OCI-LY3 (cell line): Measurements from ENCODE around the gene SLC38A11.
"Not testable (repeated sequence)": the region's sequence is repeated elsewhere in the genome, so short reads cannot be mapped to it uniquely, and the experiment has no call there.

Experiments
- H2AFZ ChIP-seq: fragments of 200-600, 300-600 bp; shearing (Covaris generic); 2 replicates; pipeline ENCODE4 v1.6.0; 2014; ENCODE audit warnings: antibody characterized with exemption, low read depth, low read length
- H3K27ac ChIP-seq: fragments of 200-600, 300-600 bp; sonication (generic); 2 replicates; pipeline ENCODE4 v1.5.1; 2014; ENCODE audit warnings: mild to moderate bottlenecking, low read length, moderate library complexity, mixed read lengths
- H3K27me3 ChIP-seq: fragments of 200-600, 300-600 bp; sonication (generic); 2 replicates; pipeline ENCODE4 v1.6.1; 2014; ENCODE audit warnings: low read depth, low read length, mixed read lengths
- H3K36me3 ChIP-seq: fragments of 200-600, 300-600 bp; sonication (generic); replicated peaks from 2 replicates; pipeline ENCODE3; 2014; ENCODE audit warnings: low read depth, low read length, mixed read lengths
- H3K4me1 ChIP-seq: fragments of 300-600, 200-600 bp; sonication (generic); 2 replicates; pipeline ENCODE4 v1.6.1; 2014; ENCODE audit warnings: low read length, mixed read lengths
- H3K4me2 ChIP-seq: fragments of 200-600, 300-600 bp; sonication (generic); 2 replicates; pipeline ENCODE4 v1.6.1; 2014; ENCODE audit warnings: low read length, mixed read lengths
- H3K4me3 ChIP-seq: fragments of 300-600, 200-600 bp; sonication (generic); 2 replicates; pipeline ENCODE4 v1.5.1; 2014; ENCODE audit warnings: antibody characterized with exemption, mild to moderate bottlenecking, low read length, moderate library complexity
- H3K79me2 ChIP-seq: fragments of 300-600, 200-600 bp; shearing (Covaris generic); 2 replicates; pipeline ENCODE4 v1.6.1; 2014; ENCODE audit warnings: mild to moderate bottlenecking, low read length, mixed read lengths
- H3K9ac ChIP-seq: fragments of 300-600, 200-600 bp; shearing (Covaris generic); 2 replicates; pipeline ENCODE4 v1.6.0; 2014; ENCODE audit warnings: mild to moderate bottlenecking, low read length, moderate library complexity
- H3K9me3 ChIP-seq: fragments of 200-600, 300-600 bp; shearing (Covaris generic); 2 replicates; pipeline ENCODE4 v1.6.1; 2014; ENCODE audit warnings: low read length, mixed read lengths; ENCODE audit not compliant: insufficient read depth
- H4K20me1 ChIP-seq: fragments of 200-600, 300-600 bp; sonication (generic); 2 replicates; pipeline ENCODE4 v1.6.1; 2016; ENCODE audit warnings: low read length, mixed read lengths; ENCODE audit not compliant: insufficient read depth
- EZH2phosphoT487 ChIP-seq: fragments of 200-600 bp; shearing (Covaris generic); IDR thresholded peaks from 2 replicates; pipeline ENCODE4 v1.6.1; 2018; ENCODE audit warnings: antibody characterized with exemption, mixed run types, low read depth
- TF ChIP-seq, protein P1 (sequence below): fragments of 200-600, 300-600 bp; sonication (generic); IDR thresholded peaks from 2 replicates; pipeline ENCODE4 v1.5.1; 2014; ENCODE audit warnings: antibody characterized with exemption, low read length, low read depth

SLC38A11 gene

GRCh38 chr2:164993287-164994016 lies 38.1 kb upstream of the SLC38A11 start:
- Histone ChIP-seq H3K9ac (peak overlapping the region; percentile 77), H3K4me1 (peaks cover 36% of the 10 kb centered on the region), H3K9me3 (no peaks in the 10 kb centered on the region), H3K27ac (peak overlapping the region; percentile 80), H2AFZ (peak overlapping the region; percentile 52), H4K20me1 (no peaks in the 10 kb centered on the region), H3K4me3 (peak overlapping the region; percentile 79), H3K27me3 (no peaks in the 10 kb centered on the region), H3K36me3 (no peaks in the 10 kb centered on the region), H3K4me2 (peak overlapping the region; percentile 60), H3K79me2 (peaks cover 44% of the 10 kb centered on the region)
- TF ChIP-seq EZH2phosphoT487: no peak
- TF ChIP-seq, protein P1, sequence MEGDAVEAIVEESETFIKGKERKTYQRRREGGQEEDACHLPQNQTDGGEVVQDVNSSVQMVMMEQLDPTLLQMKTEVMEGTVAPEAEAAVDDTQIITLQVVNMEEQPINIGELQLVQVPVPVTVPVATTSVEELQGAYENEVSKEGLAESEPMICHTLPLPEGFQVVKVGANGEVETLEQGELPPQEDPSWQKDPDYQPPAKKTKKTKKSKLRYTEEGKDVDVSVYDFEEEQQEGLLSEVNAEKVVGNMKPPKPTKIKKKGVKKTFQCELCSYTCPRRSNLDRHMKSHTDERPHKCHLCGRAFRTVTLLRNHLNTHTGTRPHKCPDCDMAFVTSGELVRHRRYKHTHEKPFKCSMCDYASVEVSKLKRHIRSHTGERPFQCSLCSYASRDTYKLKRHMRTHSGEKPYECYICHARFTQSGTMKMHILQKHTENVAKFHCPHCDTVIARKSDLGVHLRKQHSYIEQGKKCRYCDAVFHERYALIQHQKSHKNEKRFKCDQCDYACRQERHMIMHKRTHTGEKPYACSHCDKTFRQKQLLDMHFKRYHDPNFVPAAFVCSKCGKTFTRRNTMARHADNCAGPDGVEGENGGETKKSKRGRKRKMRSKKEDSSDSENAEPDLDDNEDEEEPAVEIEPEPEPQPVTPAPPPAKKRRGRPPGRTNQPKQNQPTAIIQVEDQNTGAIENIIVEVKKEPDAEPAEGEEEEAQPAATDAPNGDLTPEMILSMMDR: no peak

DNA sequence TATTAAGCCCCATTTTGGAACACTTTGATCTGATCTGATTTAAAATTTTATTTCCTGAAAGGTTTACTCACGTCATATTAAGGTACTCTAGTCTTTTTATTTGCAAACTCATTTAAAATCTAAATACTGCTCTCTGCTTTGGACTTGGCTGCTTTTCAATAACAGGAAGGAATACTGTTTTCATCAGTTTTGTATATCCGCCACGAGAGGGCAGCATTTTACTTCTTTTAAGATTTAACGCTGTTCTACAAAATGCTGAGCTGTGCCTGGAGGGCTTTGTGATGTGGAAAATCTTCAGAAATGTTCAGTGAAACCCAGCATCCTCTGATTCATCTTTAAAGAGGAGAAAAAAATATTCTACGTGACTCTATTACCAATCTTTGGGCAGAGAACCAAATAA lies 37.5 kb upstream of the SLC38A11 start:
- H4K20me1 ChIP-seq: no peaks in the 10 kb centered on the region
- H3K27me3 ChIP-seq: no peaks in the 10 kb centered on the region
- H3K9me3 ChIP-seq: no peaks in the 10 kb centered on the region
- peak overlapping the region; percentile 60 for H3K4me2 ChIP-seq
- peak overlapping the region; percentile 79 for H3K4me3 ChIP-seq
- H3K36me3 ChIP-seq: no peaks in the 10 kb centered on the region
- 0 out of 2 replicates have a peak overlapping the region, but pooled peaks have one; percentile 52 for H2AFZ ChIP-seq
- TF ChIP-seq, protein P1: peak; percentile 61
- TF ChIP-seq EZH2phosphoT487: no peak
- peaks cover 38% of the 10 kb centered on the region for H3K79me2 ChIP-seq
- H3K4me1 ChIP-seq: peaks cover 36% of the 10 kb centered on the region
- H3K27ac ChIP-seq: peak overlapping the region; percentile 80
- H3K9ac ChIP-seq: peak overlapping the region; percentile 77

GRCh38 chr2:164992093-164992454 lies 36.7 kb upstream of the SLC38A11 start:
- not testable (repeated sequence) for H3K9ac ChIP-seq, H2AFZ ChIP-seq, H4K20me1 ChIP-seq, H3K9me3 ChIP-seq, H3K27me3 ChIP-seq, H3K4me3 ChIP-seq, H3K36me3 ChIP-seq, H3K27ac ChIP-seq
- Histone ChIP-seq H3K79me2 (peaks cover 30% of the 10 kb centered on the region), H3K4me1 (peaks cover 36% of the 10 kb centered on the region), H3K4me2 (peak overlapping the region; percentile 24)

DNA sequence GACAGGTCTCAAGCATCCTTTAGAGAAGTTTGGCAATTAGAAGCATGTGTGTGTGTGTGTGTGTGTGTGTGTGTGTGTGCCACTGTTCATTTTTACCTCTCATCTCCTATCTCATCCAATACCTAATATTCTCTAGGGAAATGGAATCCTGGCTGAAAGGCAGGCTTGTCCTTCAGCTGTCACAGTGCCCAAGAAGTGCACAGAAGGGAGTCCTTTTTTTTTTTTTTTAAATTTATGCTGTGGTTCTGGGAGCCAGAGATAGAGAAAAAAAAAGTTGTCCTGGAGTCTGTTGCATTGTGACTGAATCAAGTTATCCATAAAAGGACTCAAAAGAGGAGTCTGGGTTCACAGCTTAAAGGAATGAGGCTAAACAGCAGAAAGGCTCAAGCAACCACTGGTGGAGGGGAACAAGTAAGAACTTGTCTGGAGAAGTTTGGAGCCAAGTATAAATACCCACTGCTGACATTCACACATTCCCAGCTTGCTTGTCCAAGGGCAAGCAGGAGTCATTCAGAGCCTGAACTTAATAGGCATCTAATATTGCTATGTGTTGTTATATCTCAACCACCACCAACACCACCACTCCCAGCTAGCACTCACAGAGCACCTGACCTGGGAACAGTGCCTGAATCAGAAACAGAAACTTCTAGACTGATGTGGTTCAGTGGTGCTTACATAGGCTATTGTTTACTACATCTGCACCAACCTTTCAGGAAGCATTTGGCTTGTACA lies 36.2 kb upstream of the SLC38A11 start:
- H4K20me1 ChIP-seq, H3K9ac ChIP-seq, H3K27ac ChIP-seq: not testable (repeated sequence)

DNA sequence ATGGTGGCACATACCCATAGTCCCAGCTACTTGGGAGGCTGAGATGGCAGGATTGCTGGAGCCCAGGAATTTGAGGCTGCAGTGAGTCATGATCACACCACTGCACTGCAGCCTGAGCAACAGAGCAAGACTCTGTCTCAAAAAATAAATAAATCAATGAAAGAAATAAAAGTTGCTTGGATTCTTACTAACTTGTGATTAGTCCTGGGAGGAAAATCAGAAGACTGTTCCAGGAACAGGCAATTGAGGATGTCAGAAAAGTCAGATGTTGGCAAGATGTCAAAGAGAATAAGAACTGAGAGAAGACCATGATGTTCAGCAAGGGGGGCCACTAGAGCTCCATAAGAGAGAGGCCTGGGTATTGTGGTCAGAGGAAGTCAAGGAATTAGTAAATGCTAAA lies 35.6 kb upstream of the SLC38A11 start:
- H3K36me3 ChIP-seq, H3K27ac ChIP-seq, H3K9ac ChIP-seq: not testable (repeated sequence)

More for the DNA sequence above, 36.2 kb upstream of the SLC38A11 start:
- Histone ChIP-seq H3K79me2 (peaks cover 25% of the 10 kb centered on the region), H3K4me2 (peak overlapping the region; percentile 24), H3K4me1 (peaks cover 32% of the 10 kb centered on the region)
- not testable (repeated sequence) for H2AFZ ChIP-seq, H3K9me3 ChIP-seq, H3K4me3 ChIP-seq, H3K36me3 ChIP-seq, H3K27me3 ChIP-seq

GRCh38 chr2:164988805-164989204 lies 33.5 kb upstream of the SLC38A11 start:
- not testable (repeated sequence) for H3K27ac ChIP-seq, H3K4me2 ChIP-seq, H3K79me2 ChIP-seq, H3K9ac ChIP-seq, H2AFZ ChIP-seq, H3K4me3 ChIP-seq, H3K27me3 ChIP-seq, H3K36me3 ChIP-seq, H3K9me3 ChIP-seq, H4K20me1 ChIP-seq
- peaks cover 25% of the 10 kb centered on the region for H3K4me1 ChIP-seq

More for the DNA sequence above, 35.6 kb upstream of the SLC38A11 start:
- not testable (repeated sequence) for H3K4me2 ChIP-seq, H3K4me3 ChIP-seq, H4K20me1 ChIP-seq, H3K27me3 ChIP-seq, H3K9me3 ChIP-seq, H2AFZ ChIP-seq
- Histone ChIP-seq H3K79me2 (peaks cover 20% of the 10 kb centered on the region), H3K4me1 (peaks cover 26% of the 10 kb centered on the region)

GRCh38 chr2:164986027-164986426 lies 30.7 kb upstream of the SLC38A11 start:
- H3K9ac ChIP-seq, H3K27ac ChIP-seq: not testable (repeated sequence)

More at GRCh38 chr2:164986027-164986426, 30.7 kb upstream of the SLC38A11 start:
- H3K79me2 ChIP-seq, H3K36me3 ChIP-seq, H2AFZ ChIP-seq, H4K20me1 ChIP-seq, H3K4me2 ChIP-seq, H3K4me3 ChIP-seq, H3K9me3 ChIP-seq: not testable (repeated sequence)
- peaks cover 11% of the 10 kb centered on the region for H3K4me1 ChIP-seq
- H3K27me3 ChIP-seq: peaks cover 14% of the 10 kb centered on the region; the same call in 1 of the 2 replicates
